Mononuclear cell (primary cell): ENCODE results near the gene TUBG1. TPM values are rescaled to one million over a fixed set of nuclear protein-coding genes. Genes with fewer than 3 reads are reported as not detected.
"Not testable (repeated sequence)": the region's sequence is repeated elsewhere in the genome, so short reads cannot be mapped to it uniquely, and the experiment has no call there.

Experiments used
- H3K27me3 ChIP-seq: 2 replicates; pipeline ENCODE4 v1.6.0; 2011; ENCODE audit warnings: low read length, control low read depth; ENCODE audit not compliant: insufficient read depth
- H3K4me1 ChIP-seq: 2 replicates; pipeline ENCODE4 v1.5.1; 2011; ENCODE audit warnings: mild to moderate bottlenecking, low read length, control low read depth; ENCODE audit not compliant: insufficient read depth
- H3K4me3 ChIP-seq: 2 replicates; pipeline ENCODE4 v1.5.1; 2011; ENCODE audit warnings: mild to moderate bottlenecking, low read length, moderate library complexity
- H3K9me3 ChIP-seq: 2 replicates; pipeline ENCODE4 v1.5.1; 2011; ENCODE audit warnings: low read depth, mild to moderate bottlenecking, control low read depth, low read length
- total RNA-seq: library from RNA; depleted of rRNA; stranded (reverse); fragments of >200 nt; gene quantifications from one replicate; pipeline ENCODE4 v1.2.3, GENCODE V29; 2012

Gene TUBG1
- total RNA-seq, 1 donor, result 3.1 TPM

- Histone ChIP-seq H3K4me1 (no peaks in the 10 kb centered on the region), H3K9me3 (no peaks in the 10 kb centered on the region), H3K4me3 (no peak overlapping the region), H3K27me3 (no peaks in the 10 kb centered on the region)
These were observed 20.0 kb downstream of the TUBG1 start for GRCh38 chr17:42629411-42630009.

DNA sequence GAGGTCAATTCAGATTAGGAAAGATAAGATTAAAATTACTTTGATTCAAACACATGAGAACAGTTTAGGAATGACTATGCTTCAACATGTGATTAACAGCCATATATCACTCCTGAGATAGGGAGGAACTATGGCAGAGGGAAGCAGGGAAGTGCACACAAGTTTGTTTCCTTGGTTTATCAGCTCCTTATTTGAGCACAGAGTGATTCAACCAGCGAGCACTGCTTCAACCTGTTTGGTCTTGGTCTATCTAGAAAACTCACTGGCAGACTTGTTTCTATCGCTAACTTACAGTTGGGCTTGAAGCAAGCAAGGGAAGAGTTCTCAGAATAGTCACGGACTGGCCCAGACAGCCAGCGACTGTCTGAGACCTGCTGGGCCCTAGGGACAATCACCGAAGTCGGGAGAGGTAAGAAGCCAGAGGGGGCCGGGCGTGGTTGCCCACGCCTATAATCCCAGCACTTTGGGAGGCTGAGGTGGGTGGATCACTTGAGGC is 23.5 kb downstream of the TUBG1 start:
- no peak overlapping the region for H3K4me3 ChIP-seq
- no peaks in the 10 kb centered on the region for H3K27me3 ChIP-seq
- no peaks in the 10 kb centered on the region for H3K4me1 ChIP-seq
- no peaks in the 10 kb centered on the region for H3K9me3 ChIP-seq

DNA sequence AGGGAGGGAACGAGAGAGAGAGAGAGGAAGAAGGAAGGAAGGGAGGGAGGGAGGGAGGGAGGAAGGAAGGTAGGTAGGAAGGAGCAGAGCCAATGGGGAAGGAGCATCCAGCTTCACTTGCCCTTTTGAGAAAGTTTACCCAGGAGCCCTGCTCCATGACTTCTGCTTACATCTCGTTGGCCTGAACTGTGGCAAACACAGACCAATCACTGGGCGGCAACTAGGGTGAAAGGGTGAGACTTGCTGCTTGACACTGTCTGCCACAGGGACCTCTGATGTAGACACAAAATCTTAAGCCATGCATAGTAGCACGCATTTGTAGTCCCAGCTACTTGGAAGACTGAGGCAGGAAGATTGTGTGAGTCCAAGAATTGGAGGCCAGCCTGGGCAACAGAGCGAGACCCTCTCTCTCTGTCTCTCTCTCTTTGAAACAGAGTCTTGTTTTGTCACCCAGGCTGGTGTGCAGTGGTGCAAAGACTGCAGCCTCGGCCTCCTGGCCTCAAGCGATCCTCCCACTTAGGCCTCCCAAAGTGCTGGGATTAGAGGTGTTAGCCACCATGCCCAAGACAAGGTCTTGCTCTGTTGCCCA is 30.1 kb downstream of the TUBG1 start:
- Histone ChIP-seq H3K9me3 (no peaks in the 10 kb centered on the region), H3K4me3 (no peak overlapping the region), H3K4me1 (no peaks in the 10 kb centered on the region), H3K27me3 (no peaks in the 10 kb centered on the region)

DNA sequence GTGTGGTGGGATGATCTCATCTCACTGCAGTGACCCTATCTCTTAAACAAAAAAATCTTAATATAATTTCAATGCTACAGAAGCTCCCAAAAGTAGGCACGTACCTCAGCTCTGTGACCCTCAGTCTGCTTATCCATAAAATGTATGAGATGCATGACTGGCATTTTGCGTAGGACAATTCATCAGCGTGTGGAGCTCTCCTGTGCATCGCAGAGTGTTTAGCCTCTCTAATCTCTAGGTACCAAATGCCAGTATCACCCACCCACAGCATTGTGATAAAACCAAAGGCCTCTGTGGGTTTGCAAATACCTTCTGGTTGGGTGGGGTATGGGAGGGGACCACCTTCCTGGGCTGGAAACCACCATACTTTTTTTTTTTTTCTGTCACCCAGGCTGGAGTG is 30.6 kb downstream of the TUBG1 start:
- no peaks in the 10 kb centered on the region for H3K27me3 ChIP-seq
- no peaks in the 10 kb centered on the region for H3K4me1 ChIP-seq
- no peaks in the 10 kb centered on the region for H3K9me3 ChIP-seq
- H3K4me3 ChIP-seq, result no peak overlapping the region

DNA sequence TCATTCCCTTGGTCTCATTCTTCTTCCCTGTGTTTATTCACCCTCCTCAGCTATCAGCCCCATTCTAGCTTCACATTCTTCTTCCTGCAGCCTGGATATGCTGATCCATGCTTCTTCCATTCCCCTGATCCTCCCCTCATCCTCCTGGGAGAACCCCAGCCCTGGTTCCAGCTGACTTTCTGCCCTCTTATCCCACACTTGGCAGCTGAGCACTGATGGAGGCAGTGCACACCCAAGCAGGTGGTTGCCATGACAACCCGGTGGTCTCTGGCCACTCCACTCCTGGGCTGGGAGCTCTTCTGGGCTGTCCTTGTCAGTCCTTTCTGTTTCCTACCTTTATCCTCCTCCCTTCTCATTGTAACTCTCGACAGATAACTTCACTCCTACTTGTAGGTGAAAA is 32.9 kb downstream of the TUBG1 start:
- Histone ChIP-seq H3K4me1 (no peaks in the 10 kb centered on the region), H3K4me3 (no peak overlapping the region), H3K27me3 (no peaks in the 10 kb centered on the region), H3K9me3 (no peaks in the 10 kb centered on the region)

DNA sequence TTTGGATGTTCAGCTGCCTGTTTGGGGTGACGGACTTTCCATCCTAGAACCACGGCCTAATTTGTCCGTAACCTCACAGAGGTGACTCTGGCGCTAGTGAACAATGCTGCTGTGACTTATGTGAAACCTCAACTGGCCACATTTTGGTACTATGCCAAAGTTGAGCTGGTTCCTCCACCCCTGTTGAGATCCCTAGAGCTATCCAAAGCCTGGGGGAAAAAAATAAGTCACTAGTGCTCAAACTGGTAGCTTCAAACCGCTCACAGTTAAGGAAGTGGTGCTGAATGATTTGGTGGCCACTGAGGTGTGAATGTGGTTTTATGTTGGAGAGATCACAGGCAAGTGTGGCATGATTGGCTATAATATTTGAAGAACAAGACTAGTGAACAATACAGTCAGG is 38.3 kb downstream of the TUBG1 start:
- H3K4me3 ChIP-seq, result no peak overlapping the region
- no peaks in the 10 kb centered on the region for H3K4me1 ChIP-seq
- no peaks in the 10 kb centered on the region for H3K27me3 ChIP-seq
- H3K9me3 ChIP-seq, result no peaks in the 10 kb centered on the region

GRCh38 chr17:42651392-42651791 is 41.9 kb downstream of the TUBG1 start:
- Histone ChIP-seq H3K9me3 (no peaks in the 10 kb centered on the region), H3K4me1 (peaks cover 7% of the 10 kb centered on the region), H3K27me3 (peaks cover 10% of the 10 kb centered on the region), H3K4me3 (no peak overlapping the region)

- Histone ChIP-seq H3K9me3 (no peaks in the 10 kb centered on the region), H3K4me1 (peaks cover 8% of the 10 kb centered on the region), H3K4me3 (no peak overlapping the region), H3K27me3 (peaks cover 12% of the 10 kb centered on the region)
These were observed 44.0 kb downstream of the TUBG1 start for GRCh38 chr17:42653179-42654124.

GRCh38 chr17:42655528-42655927 is 46.0 kb downstream of the TUBG1 start:
- Histone ChIP-seq H3K27me3 (peaks cover 12% of the 10 kb centered on the region), H3K4me1 (peaks cover 20% of the 10 kb centered on the region), H3K4me3 (no peak overlapping the region), H3K9me3 (no peaks in the 10 kb centered on the region)

GRCh38 chr17:42657824-42658588 is 48.5 kb downstream of the TUBG1 start:
- H3K9me3 ChIP-seq, result no peaks in the 10 kb centered on the region
- peaks cover 20% of the 10 kb centered on the region for H3K4me1 ChIP-seq

DNA sequence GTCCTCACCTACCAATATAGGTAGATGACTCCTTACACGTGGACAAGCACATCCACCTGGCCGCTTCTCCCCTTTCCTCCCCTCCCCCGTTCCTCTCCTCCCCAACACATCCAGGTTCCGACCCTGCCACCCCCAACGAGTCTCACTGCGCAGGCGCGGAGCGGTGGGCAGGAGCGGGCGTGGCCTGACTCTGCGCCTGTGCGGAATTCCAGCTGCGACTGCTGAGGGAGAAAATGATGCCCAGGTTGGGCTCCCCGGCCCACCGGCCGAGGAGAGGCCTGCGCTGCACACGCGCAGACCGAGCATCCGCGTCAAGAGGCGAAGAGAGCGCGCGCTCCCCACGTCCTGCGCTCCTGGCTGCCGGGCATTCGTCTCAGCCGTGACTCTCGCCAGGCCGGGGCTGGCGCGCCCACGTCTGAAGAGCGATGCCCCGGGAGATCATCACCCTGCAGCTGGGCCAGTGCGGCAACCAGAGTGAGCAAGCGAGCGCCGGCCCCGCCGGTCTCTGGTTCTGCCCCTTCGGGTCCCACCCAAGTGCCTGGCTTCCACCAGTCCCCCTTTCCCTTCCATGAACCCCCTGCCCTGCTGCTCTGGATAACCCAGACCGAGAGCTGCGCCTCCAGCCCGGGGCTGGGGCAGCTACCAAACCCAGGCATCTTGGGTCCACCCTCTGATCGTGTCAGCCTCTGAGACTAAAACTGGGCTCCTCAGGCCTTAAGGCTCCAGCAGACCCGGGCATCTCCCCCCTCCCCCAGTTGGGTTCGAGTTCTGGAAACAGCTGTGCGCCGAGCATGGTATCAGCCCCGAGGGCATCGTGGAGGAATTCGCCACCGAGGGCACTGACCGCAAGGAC is 49.8 kb downstream of the TUBG1 start, which contains the start of gene TUBG2:
TSS of gene TUBG2 (plus strand) at position 206 of the 853 bp plus-strand sequence. CDS start at position 426, 220 bp downstream.
- no peaks in the 10 kb centered on the region for H3K9me3 ChIP-seq
- peaks cover 12% of the 10 kb centered on the region for H3K4me1 ChIP-seq
- peak within 1 kb of the TSS; percentile 51 for H3K4me3 ChIP-seq

More at GRCh38 chr17:42657824-42658588, 48.5 kb downstream of the TUBG1 start:
- peaks cover 12% of the 10 kb centered on the region for H3K27me3 ChIP-seq
- H3K4me3 ChIP-seq, result no peak overlapping the region

GRCh38 chr17:42659932-42660274 is 50.4 kb downstream of the TUBG1 start:
- not testable (repeated sequence) for H3K4me3 ChIP-seq, H3K9me3 ChIP-seq, H3K27me3 ChIP-seq
- H3K4me1 ChIP-seq, result peaks cover 12% of the 10 kb centered on the region

More for the DNA sequence above, 49.8 kb downstream of the TUBG1 start, which contains the start of gene TUBG2:
- peaks cover 2% of the 10 kb centered on the region for H3K27me3 ChIP-seq

DNA sequence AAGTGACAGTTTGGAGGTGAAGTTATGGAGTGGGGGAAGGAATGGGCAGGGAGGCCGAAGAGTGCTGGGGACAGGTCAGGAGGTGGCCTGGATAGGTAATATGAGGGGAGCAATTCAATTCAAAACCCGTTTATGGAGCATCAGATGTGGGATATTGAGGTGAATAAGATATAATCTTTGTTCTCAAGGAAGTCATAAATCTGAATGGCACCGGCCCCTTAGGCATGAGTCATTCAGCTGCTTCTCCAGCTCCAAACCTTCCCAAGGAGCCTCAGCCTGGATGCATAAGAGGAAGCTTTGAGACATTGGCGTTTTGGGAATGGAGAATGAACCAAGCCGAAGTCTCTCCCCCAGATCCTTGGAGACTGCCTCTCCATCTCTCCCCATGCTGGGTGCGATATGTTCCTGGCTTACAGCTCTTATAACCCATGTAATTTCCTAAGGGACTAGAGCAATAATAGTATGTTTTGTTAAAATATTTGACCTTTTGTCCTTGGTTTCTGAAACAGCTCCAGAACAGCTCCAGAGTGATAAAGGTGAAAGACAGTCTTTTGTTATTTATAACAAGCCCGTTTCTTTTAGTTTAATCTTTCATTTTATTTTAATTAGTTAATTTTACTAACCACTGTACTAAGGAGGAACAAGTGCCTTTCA is 51.3 kb downstream of the TUBG1 start:
- no peaks in the 10 kb centered on the region for H3K9me3 ChIP-seq
- H3K4me1 ChIP-seq, result peaks cover 12% of the 10 kb centered on the region
- peaks cover 2% of the 10 kb centered on the region for H3K27me3 ChIP-seq
- no peak overlapping the region for H3K4me3 ChIP-seq
